ENCODE measurements around the gene NPPC.
A peak's percentile ranks its signal among the peaks of the same experiment; 100 is the strongest.
"Not testable (repeated sequence)": the region's sequence is repeated elsewhere in the genome, so short reads cannot be mapped to it uniquely, and the experiment has no call there.

Gene NPPC

GRCh38 chr2:231919341-231920035 is 6.7 kb downstream of the NPPC start:
- no peak for DNase-seq

- DNase-seq, result no peak
Observed at GRCh38 chr2:231918501-231919330, 7.5 kb downstream of the NPPC start.

GRCh38 chr2:231917280-231918066 is 8.7 kb downstream of the NPPC start:
- no peak for DNase-seq

- no peak for DNase-seq
Observed at GRCh38 chr2:231914077-231914690, 12.0 kb downstream of the NPPC start.

- DNase-seq, result no peak
Observed at GRCh38 chr2:231911381-231911780, 14.8 kb downstream of the NPPC start.

- DNase-seq, result no peak
Observed at GRCh38 chr2:231910771-231911170, 15.4 kb downstream of the NPPC start.

GRCh38 chr2:231910161-231910560 is 16.0 kb downstream of the NPPC start:
- DNase-seq, result not testable (repeated sequence)

GRCh38 chr2:231909631-231910030 is 16.6 kb downstream of the NPPC start:
- no peak for DNase-seq

GRCh38 chr2:231908584-231908983 is 17.6 kb downstream of the NPPC start:
- DNase-seq, result no peak

- no peak for DNase-seq
Observed at GRCh38 chr2:231907765-231908164, 18.4 kb downstream of the NPPC start.

- DNase-seq, result no peak
Observed at GRCh38 chr2:231905026-231905425, 21.2 kb downstream of the NPPC start.

- DNase-seq, result no peak
Observed at GRCh38 chr2:231904161-231904611, 22.0 kb downstream of the NPPC start.

- DNase-seq, result no peak
Observed at GRCh38 chr2:231902598-231902997, 23.6 kb downstream of the NPPC start.

- DNase-seq, result peak; percentile 51
Observed at GRCh38 chr2:231900972-231901371, 25.2 kb downstream of the NPPC start.

GRCh38 chr2:231900486-231900942 is 25.7 kb downstream of the NPPC start:
- DNase-seq, result peak; percentile 89

- no peak for DNase-seq
Observed at GRCh38 chr2:231894566-231895380, 31.4 kb downstream of the NPPC start.

- DNase-seq, result no peak
Observed at GRCh38 chr2:231891514-231891905, 34.7 kb downstream of the NPPC start.

- DNase-seq, result no peak
Observed at GRCh38 chr2:231890896-231891513, 35.2 kb downstream of the NPPC start.

GRCh38 chr2:231887756-231888155 is 38.4 kb downstream of the NPPC start:
- DNase-seq, result no peak

GRCh38 chr2:231886071-231886681 is 40.0 kb downstream of the NPPC start:
- no peak for DNase-seq

Data from NCI-H82 (cell line).